Thoracic aorta (tissue), 2 donors: ENCODE data around the gene SRC. TPM values are rescaled to one million over a fixed set of nuclear protein-coding genes. Genes with fewer than 3 reads are reported as not detected.

Source experiments
- ATAC-seq: fragments of 150-250 bp; one replicate; pipeline ENCODE4 v1.8.0; 2017; ENCODE audit warnings: low read depth; ENCODE audit not compliant: insufficient number of reproducible peaks, low FRiP score
- DNase-seq: peaks from one replicate; pipeline ENCODE4 v3.0.0-alpha.2; 2020; ENCODE audit warnings: low spot score
- H3K27ac ChIP-seq, 2 donors: fragments of 200-600 bp; sonication (generic); 1 replicate in 1 of 2; 2 replicates in 1 of 2; pipeline ENCODE4 v1.5.1; 2016; ENCODE audit warnings: mild to moderate bottlenecking in 2 of 2, moderate library complexity in 2 of 2
- H3K27me3 ChIP-seq: fragments of 200-600 bp; sonication (generic); replicated peaks from 2 replicates; pipeline ENCODE4 v1.6.0; 2016; ENCODE audit warnings: mild to moderate bottlenecking; ENCODE audit not compliant: insufficient read depth
- H3K36me3 ChIP-seq: fragments of 200-600 bp; sonication (generic); one replicate; pipeline ENCODE4 v1.5.1; 2016
- H3K4me1 ChIP-seq, 2 donors: fragments of 200-600 bp; sonication (generic); 1 replicate in 1 of 2; 2 replicates in 1 of 2; pipeline versions ENCODE4 v1.5.1 to v1.6.0; 2016; ENCODE audit warnings: low read depth in 2 of 2, mild to moderate bottlenecking in 1 of 2; ENCODE audit not compliant: control insufficient read depth in 1 of 2
- H3K4me3 ChIP-seq: fragments of 200-600 bp; sonication (generic); 2 replicates; pipeline ENCODE4 v1.5.1; 2016; ENCODE audit warnings: mild to moderate bottlenecking
- H3K9me3 ChIP-seq: fragments of 200-600 bp; sonication (generic); 2 replicates; pipeline ENCODE4 v1.5.1; 2016
- total RNA-seq, 2 donors: library from RNA; depleted of rRNA; stranded (reverse); fragments of >200 nt; gene quantifications; one replicate each; pipeline versions ENCODE4 v1.1.0 to v1.2.3, GENCODE V29; 2016
- TF ChIP-seq, protein P1 (sequence below): fragments of 200-600 bp; sonication (generic); IDR thresholded peaks from one replicate; pipeline ENCODE4 v1.5.1; 2019; ENCODE audit warnings: antibody characterized with exemption

Gene SRC
- total RNA-seq, 2 donors from 2014 or later, result 80.3 to 89.0 TPM

DNA sequence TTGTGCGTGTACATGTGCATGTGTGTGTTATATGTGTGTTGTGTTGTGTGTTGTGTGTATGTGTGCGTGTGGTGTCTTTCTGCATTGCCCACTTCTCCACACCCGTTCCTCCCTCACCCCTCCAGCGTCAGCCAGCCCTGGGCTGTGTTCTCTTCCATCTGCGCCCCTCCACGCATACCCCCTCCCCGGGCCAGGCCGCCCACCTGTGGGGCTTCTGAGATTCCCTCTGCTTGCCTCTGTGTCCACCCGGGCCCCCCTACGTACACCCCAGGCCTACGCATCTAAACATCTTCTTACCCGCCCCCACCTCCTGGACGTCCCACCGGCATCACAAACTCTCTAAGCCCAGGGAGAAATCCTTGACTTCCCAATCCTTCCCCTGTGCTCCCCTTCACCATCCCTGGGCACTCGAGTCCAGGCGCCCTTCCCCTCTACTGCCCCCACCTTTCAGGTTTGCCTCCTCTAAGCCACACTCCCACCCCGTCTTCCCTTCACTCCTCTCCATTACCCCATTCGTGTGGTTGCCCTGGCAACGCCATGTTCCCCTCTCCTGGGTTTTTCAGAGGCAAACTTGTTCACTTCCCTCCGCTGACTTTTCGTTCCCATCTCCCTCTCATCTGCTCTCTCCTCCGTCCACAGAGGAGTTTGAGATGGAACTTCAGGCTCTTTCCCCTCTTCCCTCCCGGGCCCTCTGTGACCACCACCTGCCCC lies 93.4 kb downstream of the SRC start:
- H3K36me3 ChIP-seq, result no peaks in the 10 kb centered on the region
- no peak overlapping the region for H3K4me3 ChIP-seq
- TF ChIP-seq, protein P1, sequence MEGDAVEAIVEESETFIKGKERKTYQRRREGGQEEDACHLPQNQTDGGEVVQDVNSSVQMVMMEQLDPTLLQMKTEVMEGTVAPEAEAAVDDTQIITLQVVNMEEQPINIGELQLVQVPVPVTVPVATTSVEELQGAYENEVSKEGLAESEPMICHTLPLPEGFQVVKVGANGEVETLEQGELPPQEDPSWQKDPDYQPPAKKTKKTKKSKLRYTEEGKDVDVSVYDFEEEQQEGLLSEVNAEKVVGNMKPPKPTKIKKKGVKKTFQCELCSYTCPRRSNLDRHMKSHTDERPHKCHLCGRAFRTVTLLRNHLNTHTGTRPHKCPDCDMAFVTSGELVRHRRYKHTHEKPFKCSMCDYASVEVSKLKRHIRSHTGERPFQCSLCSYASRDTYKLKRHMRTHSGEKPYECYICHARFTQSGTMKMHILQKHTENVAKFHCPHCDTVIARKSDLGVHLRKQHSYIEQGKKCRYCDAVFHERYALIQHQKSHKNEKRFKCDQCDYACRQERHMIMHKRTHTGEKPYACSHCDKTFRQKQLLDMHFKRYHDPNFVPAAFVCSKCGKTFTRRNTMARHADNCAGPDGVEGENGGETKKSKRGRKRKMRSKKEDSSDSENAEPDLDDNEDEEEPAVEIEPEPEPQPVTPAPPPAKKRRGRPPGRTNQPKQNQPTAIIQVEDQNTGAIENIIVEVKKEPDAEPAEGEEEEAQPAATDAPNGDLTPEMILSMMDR, result no peak
- H3K9me3 ChIP-seq, result no peaks in the 10 kb centered on the region
- no peaks in the 10 kb centered on the region for H3K27me3 ChIP-seq
- no peak for DNase-seq
- no peak for ATAC-seq
- H3K4me1 ChIP-seq, result no peaks in the 10 kb centered on the region
- H3K27ac ChIP-seq, result no peak overlapping the region

DNA sequence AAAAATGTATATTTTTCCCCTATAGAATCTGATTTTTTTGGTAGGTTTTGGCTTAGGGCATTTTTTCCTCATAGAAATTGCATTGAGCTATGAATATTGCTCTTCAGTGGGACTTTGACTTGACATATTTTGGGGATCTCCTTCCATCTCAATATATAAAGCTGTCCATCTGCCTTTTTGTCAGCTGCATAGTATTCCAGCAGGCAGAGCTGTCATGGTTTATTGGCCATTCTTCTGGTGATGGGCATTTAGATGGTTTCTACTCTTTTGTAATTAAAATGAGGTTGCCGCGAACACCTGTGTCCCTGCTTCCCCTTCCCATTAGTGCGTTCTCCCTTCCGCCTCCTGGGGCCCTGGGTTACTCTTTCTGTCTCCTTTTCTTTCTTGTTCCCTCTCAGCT lies 95.1 kb downstream of the SRC start:
- TF ChIP-seq, protein P1, result no peak
- H3K27ac ChIP-seq, result no peak overlapping the region
- no peaks in the 10 kb centered on the region for H3K9me3 ChIP-seq
- DNase-seq (no peak), ATAC-seq (no peak)
- no peaks in the 10 kb centered on the region for H3K27me3 ChIP-seq
- no peaks in the 10 kb centered on the region for H3K4me1 ChIP-seq
- no peak overlapping the region for H3K4me3 ChIP-seq
- H3K36me3 ChIP-seq, result no peaks in the 10 kb centered on the region

DNA sequence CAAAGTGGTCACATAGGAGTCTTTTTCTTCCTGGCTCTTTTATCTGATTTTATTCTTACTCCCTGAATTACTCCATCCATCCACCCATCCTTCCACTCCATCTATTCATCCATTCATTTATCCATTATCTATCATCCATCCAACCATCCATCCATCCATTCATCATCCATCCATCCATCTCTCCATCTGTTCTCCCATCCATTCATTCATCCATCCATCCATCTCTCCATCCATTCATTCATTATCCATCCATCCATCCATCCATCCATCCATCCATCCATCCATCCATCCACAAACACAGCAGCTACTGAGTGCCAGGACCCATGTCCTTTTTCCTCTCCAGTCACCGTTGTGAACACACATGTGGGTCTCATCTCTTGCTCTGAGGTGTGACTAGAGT lies 96.6 kb downstream of the SRC start:
- H3K9me3 ChIP-seq, result no peaks in the 10 kb centered on the region
- H3K4me3 ChIP-seq, result no peak overlapping the region
- ATAC-seq (no peak), DNase-seq (no peak)
- H3K27me3 ChIP-seq, result no peaks in the 10 kb centered on the region
- TF ChIP-seq, protein P1, result no peak
- no peaks in the 10 kb centered on the region for H3K4me1 ChIP-seq
- H3K27ac ChIP-seq, result no peak overlapping the region
- no peaks in the 10 kb centered on the region for H3K36me3 ChIP-seq

DNA sequence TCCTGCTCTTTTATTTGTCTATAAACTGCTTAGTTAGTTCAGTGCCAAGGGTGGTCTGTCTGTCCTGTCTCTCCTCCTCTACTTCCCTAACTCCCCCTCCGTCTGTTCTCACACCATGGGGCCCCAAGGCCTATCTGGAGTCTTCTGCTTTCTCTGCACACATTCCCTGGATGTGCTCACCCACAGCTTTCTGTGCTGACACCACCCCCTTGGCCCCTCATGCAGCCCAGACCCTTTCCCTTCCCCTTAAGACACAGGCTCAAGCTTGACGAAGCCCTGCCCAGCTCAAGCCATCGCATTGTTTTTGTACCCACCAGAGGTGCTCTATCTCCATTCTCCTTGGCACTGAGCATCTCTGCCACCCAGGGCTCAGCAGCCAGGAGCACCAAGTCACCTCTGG lies 97.0 kb downstream of the SRC start:
- Histone ChIP-seq H3K4me3 (no peak overlapping the region), H3K36me3 (no peaks in the 10 kb centered on the region), H3K27me3 (no peaks in the 10 kb centered on the region), H3K4me1 (no peaks in the 10 kb centered on the region), H3K27ac (no peak overlapping the region), H3K9me3 (no peaks in the 10 kb centered on the region)
- TF ChIP-seq, protein P1, result no peak
- DNase-seq, result no peak
- ATAC-seq, result no peak

DNA sequence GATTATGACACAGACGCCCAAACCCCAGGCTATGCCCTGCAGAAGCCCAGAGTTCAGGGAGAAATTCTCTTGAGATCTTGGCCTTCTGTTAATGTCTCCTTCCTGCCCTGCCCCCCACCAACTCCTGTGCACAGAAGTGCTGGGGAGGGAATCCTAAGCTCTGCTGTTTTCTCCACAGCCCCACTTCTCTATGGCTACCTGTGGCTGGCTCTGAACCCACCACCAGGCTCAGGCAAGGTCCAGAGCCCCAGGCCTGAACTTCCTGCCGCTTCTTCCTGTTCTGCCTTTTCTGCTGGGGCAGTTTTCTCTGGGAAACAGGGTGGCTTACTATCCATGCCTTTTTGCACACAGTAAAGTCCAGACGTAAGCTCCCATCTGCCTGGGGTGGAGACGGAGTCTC lies 97.7 kb downstream of the SRC start:
- Histone ChIP-seq H3K36me3 (no peaks in the 10 kb centered on the region), H3K27ac (no peak overlapping the region), H3K9me3 (no peaks in the 10 kb centered on the region), H3K4me1 (no peaks in the 10 kb centered on the region), H3K4me3 (no peak overlapping the region), H3K27me3 (no peaks in the 10 kb centered on the region)
- no peak for ATAC-seq
- TF ChIP-seq, protein P1, result no peak
- DNase-seq, result no peak
